Mammary epithelial cell (primary cell): ENCODE results near the gene NSUN4.

Experiments
- CTCF ChIP-seq, 2 donors: IDR thresholded peaks in 1 of 2; conservative IDR thresholded peaks in 1 of 2; 2 replicates each; pipeline ENCODE4 v1.5.1; 2011 to 2012; ENCODE audit warnings: inconsistent platforms in 2 of 2, low read length in 2 of 2, mild to moderate bottlenecking in 2 of 2, control low read depth in 1 of 2, low read depth in 1 of 2; ENCODE audit not compliant: insufficient read depth in 1 of 2; ENCODE audit errors: extremely low read depth in 1 of 2
- EZH2 ChIP-seq: IDR thresholded peaks from 2 replicates; pipeline ENCODE4 v1.6.1; 2012; ENCODE audit warnings: low read length, inconsistent platforms, borderline replicate concordance

DNA sequence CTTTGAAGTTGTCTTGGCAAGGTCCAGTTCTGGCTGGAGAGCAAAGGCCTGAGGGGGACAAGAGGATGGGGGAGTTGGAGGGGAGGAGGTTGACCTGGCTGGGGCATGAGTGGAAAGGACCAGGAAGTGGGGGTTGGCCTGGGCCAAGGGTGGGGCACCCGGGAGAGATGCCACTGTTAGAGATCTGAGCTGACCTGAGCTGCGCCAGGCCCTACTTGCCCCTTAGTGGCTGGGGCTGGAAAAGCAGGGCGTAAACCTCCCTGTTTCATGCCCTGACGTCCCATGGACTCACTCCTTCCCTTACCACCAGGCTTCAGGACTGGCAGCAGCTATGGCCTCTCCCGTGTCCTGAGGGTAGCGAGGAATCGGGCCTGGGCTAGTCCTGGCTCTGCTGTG lies 70.4 kb downstream of the NSUN4 start:
- TF ChIP-seq CTCF (conservative IDR thresholded peaks at IDR 0.05 in 1 of 2, IDR thresholded peaks at IDR 0.05 in 1 of 2; ENCODE audit: extremely low read depth in 1 of 2, insufficient read depth in 1 of 2, low read depth in 1 of 2, low read length in 2 of 2) (no peak), EZH2 (no peak)
